ENCODE results near the gene XK. TPM values are rescaled to one million over a fixed set of nuclear protein-coding genes. Genes with fewer than 3 reads are reported as not detected.
A peak's percentile ranks its signal among the peaks of the same experiment; 100 is the strongest.

The XK gene
- total and polyA plus RNA-seq, 10 donors = 0.09 to 6.5 (median 1.0) TPM

DNA sequence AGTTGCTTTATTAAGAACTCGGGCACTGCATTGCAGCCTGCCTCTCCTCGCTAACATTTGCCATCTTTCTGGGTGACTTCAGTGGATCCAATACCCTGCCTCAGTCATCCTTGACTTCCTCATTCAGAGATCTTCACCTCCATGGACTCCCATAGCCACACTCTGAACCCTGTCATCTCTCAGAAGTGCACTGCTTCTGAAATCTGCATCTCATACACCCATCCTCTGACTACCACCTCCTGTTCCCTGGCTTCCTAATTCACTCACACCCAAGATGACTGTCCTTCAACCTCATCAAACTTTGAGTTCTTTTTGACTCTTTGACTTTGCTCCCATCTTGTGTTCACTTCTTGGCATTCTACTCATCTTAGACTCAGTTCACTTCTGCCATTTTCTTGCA is 68.9 kb downstream of the XK start:
- H3K27me3 ChIP-seq (replicated peaks in 1 of 7) = no peaks in the 10 kb centered on the region

DNA sequence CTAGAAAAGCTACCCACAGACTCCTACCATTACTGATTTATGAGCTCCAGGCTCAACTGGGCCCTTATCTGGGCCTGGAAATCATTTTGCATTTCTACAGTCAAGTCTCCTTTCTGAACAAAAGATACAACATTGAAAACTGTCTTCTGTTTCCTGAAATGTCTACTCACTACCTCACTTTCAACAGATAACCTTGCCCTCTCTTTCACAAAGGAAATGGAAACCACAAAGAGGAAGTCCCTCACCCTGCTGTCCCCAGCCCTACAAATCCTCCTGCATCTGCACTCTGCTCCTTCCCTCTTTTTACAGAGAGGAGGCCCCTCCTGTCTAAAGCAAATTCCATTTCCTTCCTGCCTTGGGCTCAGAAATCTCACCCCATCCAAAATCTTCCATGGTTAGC is 69.4 kb downstream of the XK start:
- Histone ChIP-seq H3K36me3 (no peaks in the 10 kb centered on the region), H3K4me1 (peaks cover 15 to 48% (median 36%) of the 10 kb centered on the region in 6 donors), H3K27ac (peak overlapping the region; percentile 27 to 86 (median 80)), H3K4me3 (peak overlapping the region in 1 of 8 donors; percentile 34), H3K9me3 (no peaks in the 10 kb centered on the region), H3K27me3 (replicated peaks in 1 of 7) (no peaks in the 10 kb centered on the region)
- intact Hi-C loops (cut with DNase I; ENCODE audit: low total_unique reads) = no loop called here
- TF ChIP-seq POLR2AphosphoS5 (IDR thresholded peaks at IDR 0.05) (peak in 1 of 3 donors; percentile 79), POLR2A (IDR thresholded peaks at IDR 0.05) (no peak)
- TF ChIP-seq, protein P1, sequence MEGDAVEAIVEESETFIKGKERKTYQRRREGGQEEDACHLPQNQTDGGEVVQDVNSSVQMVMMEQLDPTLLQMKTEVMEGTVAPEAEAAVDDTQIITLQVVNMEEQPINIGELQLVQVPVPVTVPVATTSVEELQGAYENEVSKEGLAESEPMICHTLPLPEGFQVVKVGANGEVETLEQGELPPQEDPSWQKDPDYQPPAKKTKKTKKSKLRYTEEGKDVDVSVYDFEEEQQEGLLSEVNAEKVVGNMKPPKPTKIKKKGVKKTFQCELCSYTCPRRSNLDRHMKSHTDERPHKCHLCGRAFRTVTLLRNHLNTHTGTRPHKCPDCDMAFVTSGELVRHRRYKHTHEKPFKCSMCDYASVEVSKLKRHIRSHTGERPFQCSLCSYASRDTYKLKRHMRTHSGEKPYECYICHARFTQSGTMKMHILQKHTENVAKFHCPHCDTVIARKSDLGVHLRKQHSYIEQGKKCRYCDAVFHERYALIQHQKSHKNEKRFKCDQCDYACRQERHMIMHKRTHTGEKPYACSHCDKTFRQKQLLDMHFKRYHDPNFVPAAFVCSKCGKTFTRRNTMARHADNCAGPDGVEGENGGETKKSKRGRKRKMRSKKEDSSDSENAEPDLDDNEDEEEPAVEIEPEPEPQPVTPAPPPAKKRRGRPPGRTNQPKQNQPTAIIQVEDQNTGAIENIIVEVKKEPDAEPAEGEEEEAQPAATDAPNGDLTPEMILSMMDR (IDR thresholded peaks at IDR 0.05 in 8 of 11, conservative IDR thresholded peaks at IDR 0.05 in 3 of 11) = no peak
- DNase-seq = no peak

More for the DNA sequence above, 68.9 kb downstream of the XK start:
- Histone ChIP-seq H3K36me3 (no peaks in the 10 kb centered on the region), H3K27ac (peak overlapping the region; percentile 27 to 86 (median 80)), H3K4me1 (peaks cover 15 to 48% (median 36%) of the 10 kb centered on the region in 6 donors), H3K9me3 (no peaks in the 10 kb centered on the region), H3K4me3 (peak overlapping the region in 1 of 8 donors; percentile 34)
- intact Hi-C loops (cut with DNase I; ENCODE audit: low total_unique reads) = no loop called here
- DNase-seq = no peak
- TF ChIP-seq POLR2A (IDR thresholded peaks at IDR 0.05) (no peak), POLR2AphosphoS5 (IDR thresholded peaks at IDR 0.05) (no peak)
- TF ChIP-seq, protein P1 (IDR thresholded peaks at IDR 0.05 in 8 of 11, conservative IDR thresholded peaks at IDR 0.05 in 3 of 11) = no peak
- 75 to 90% (median 83%) methylated on average over 2 of the region's 2 CpGs for WGBS, 5 donors

DNA sequence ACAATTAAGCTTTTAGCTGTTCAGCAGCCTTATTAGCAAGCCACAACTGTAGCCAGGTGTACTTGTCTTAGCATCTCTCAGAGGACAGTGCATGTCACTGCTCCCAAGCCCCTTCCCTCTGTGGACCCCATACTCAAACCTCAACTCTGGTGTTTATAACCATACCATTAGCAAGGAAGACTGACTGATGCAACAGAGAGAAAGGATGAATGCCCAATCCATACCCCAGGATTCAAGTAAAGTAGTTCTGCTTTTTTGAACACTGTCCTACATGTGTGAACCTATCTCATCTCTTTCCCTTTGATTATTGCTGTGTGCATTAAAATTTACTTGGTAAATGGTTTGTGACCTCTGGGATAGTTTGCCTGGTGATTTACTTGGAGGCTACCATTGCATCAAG is 71.5 kb downstream of the XK start:
- Histone ChIP-seq H3K4me3 (no peak overlapping the region), H3K4me1 (peaks cover 15 to 46% (median 36%) of the 10 kb centered on the region in 6 donors), H3K36me3 (no peaks in the 10 kb centered on the region), H3K27me3 (replicated peaks in 1 of 7) (no peaks in the 10 kb centered on the region), H3K9me3 (no peaks in the 10 kb centered on the region), H3K27ac (no peak overlapping the region)
- TF ChIP-seq POLR2A (IDR thresholded peaks at IDR 0.05) (no peak), POLR2AphosphoS5 (IDR thresholded peaks at IDR 0.05) (no peak)
- TF ChIP-seq, protein P1 (IDR thresholded peaks at IDR 0.05 in 8 of 11, conservative IDR thresholded peaks at IDR 0.05 in 3 of 11) = no peak
- intact Hi-C loops (cut with DNase I; ENCODE audit: low total_unique reads) = no loop called here
- DNase-seq = no peak

DNA sequence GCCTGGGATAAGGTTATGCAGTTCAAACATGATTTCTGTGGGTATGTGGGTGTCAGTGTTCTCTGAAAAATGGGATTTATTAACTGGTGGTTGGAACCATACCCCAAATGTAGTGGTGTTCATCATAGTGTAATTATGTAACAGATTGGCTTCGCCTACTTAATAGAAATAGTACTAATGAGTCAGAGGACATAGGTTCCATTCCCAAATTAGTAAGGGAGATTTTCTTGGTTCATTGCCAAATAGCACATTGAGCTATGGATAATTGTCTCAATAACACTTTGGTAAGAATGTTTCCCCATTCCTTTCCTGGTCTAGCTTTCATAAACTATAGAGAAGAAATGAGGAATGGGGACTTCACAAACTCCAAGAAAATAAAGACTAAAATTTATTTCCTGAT is 73.8 kb downstream of the XK start:
- Histone ChIP-seq H3K27me3 (replicated peaks in 1 of 7) (no peaks in the 10 kb centered on the region), H3K27ac (no peak overlapping the region), H3K9me3 (no peaks in the 10 kb centered on the region), H3K36me3 (no peaks in the 10 kb centered on the region), H3K4me3 (no peak overlapping the region), H3K4me1 (peaks cover 7 to 41% (median 18%) of the 10 kb centered on the region in 6 donors)
- 79 to 100% (median 83%) methylated on average over 1 of the region's 1 CpG for WGBS, 5 donors
- no peak for DNase-seq
- TF ChIP-seq, protein P1 (IDR thresholded peaks at IDR 0.05 in 8 of 11, conservative IDR thresholded peaks at IDR 0.05 in 3 of 11) = no peak
- TF ChIP-seq POLR2AphosphoS5 (IDR thresholded peaks at IDR 0.05) (no peak), POLR2A (IDR thresholded peaks at IDR 0.05) (no peak)
- intact Hi-C loops (cut with DNase I; ENCODE audit: low total_unique reads) = no loop called here

All from spleen (tissue), 11 donors.